Tibial artery (tissue), 4 donors: ENCODE results near the gene CACNA2D1.

ENCODE experiments used
- DNase-seq, 2 donors: peaks; one replicate each; pipeline ENCODE4 v3.0.0-alpha.2; 2019
- H3K27ac ChIP-seq, 2 donors: fragments of 200-600 bp; sonication (generic) in 1 of 2; 1 replicate in 1 of 2; 2 replicates in 1 of 2; pipeline ENCODE4 v1.5.1; 2018 to 2019; ENCODE audit warnings: mild to moderate bottlenecking in 1 of 2
- H3K27me3 ChIP-seq, 2 donors: fragments of 200-600 bp; sonication (generic) in 1 of 2; one replicate each; pipeline versions ENCODE4 v1.5.1 to v1.6.0; 2016 to 2019
- H3K36me3 ChIP-seq, 3 donors: fragments of 200-600 bp; sonication (generic) in 2 of 3; one replicate each; pipeline ENCODE4 v1.5.1; 2016 to 2019; ENCODE audit warnings: mild to moderate bottlenecking in 2 of 3
- H3K4me1 ChIP-seq, 4 donors: fragments of 200-600 bp; sonication (generic) in 2 of 4; 1 replicate in 3 of 4; 2 replicates in 1 of 4; pipeline ENCODE4 v1.5.1; 2016 to 2019
- H3K4me3 ChIP-seq, 2 donors: fragments of 200-600 bp; sonication (generic) in 1 of 2; 1 replicate in 1 of 2; 2 replicates in 1 of 2; pipeline ENCODE4 v1.5.1; 2018 to 2019; ENCODE audit warnings: mild to moderate bottlenecking in 2 of 2
- H3K9me3 ChIP-seq, 3 donors: fragments of 200-600 bp; sonication (generic) in 1 of 3; one replicate each; pipeline ENCODE4 v1.5.1; 2016 to 2019
- CTCF ChIP-seq, 2 experiments: fragments of 200-600 bp in 1 of 2; fragments of 450-650 bp in 1 of 2; IDR thresholded peaks; one replicate each; pipeline ENCODE4 v1.5.1; 2017 to 2019; ENCODE audit warnings: antibody characterized with exemption in 2 of 2, mild to moderate bottlenecking in 1 of 2, moderate library complexity in 1 of 2
- intact Hi-C: fragments of 100-400 bp; cut with DNase I; formaldehyde crosslinking; loops from one replicate; pipeline ENCODE4 v1.15.0; 2023; ENCODE audit warnings: low total_unique reads

CACNA2D1 gene

GRCh38 chr7:82200601-82201000, 243.0 kb downstream of the CACNA2D1 start:
- H3K36me3 ChIP-seq: no peaks in the 10 kb centered on the region
- H3K9me3 ChIP-seq: no peaks in the 10 kb centered on the region
- no peak for TF ChIP-seq CTCF (IDR thresholded peaks at IDR 0.05)

GRCh38 chr7:82194016-82194643, 249.4 kb downstream of the CACNA2D1 start:
- H3K4me3 ChIP-seq: no peak overlapping the region
- TF ChIP-seq CTCF (IDR thresholded peaks at IDR 0.05): no peak
- H3K9me3 ChIP-seq: no peaks in the 10 kb centered on the region
- no peaks in the 10 kb centered on the region for H3K27me3 ChIP-seq
- H3K27ac ChIP-seq: no peak overlapping the region
- DNase-seq: peak in 1 of 2 donors; percentile 49
- intact Hi-C loops: no loop called here
- no peaks in the 10 kb centered on the region for H3K4me1 ChIP-seq
- no peaks in the 10 kb centered on the region for H3K36me3 ChIP-seq

More at GRCh38 chr7:82200601-82201000, 243.0 kb downstream of the CACNA2D1 start:
- Histone ChIP-seq H3K27me3 (no peaks in the 10 kb centered on the region), H3K27ac (no peak overlapping the region), H3K4me3 (no peak overlapping the region), H3K4me1 (no peaks in the 10 kb centered on the region)
- no peak for DNase-seq
- intact Hi-C loops: no loop called here

- H3K4me3 ChIP-seq: no peak overlapping the region
- no peak for DNase-seq
- H3K27me3 ChIP-seq: no peaks in the 10 kb centered on the region
- no peak for TF ChIP-seq CTCF (IDR thresholded peaks at IDR 0.05)
- H3K27ac ChIP-seq: no peak overlapping the region
- H3K36me3 ChIP-seq: no peaks in the 10 kb centered on the region
- H3K9me3 ChIP-seq: no peaks in the 10 kb centered on the region
- H3K4me1 ChIP-seq: no peaks in the 10 kb centered on the region
- intact Hi-C loops: no loop called here
Measured at GRCh38 chr7:82188636-82189035, 254.9 kb downstream of the CACNA2D1 start.

- no peaks in the 10 kb centered on the region for H3K36me3 ChIP-seq
- no peaks in the 10 kb centered on the region for H3K27me3 ChIP-seq
- no peak for TF ChIP-seq CTCF (IDR thresholded peaks at IDR 0.05)
- H3K4me1 ChIP-seq: no peaks in the 10 kb centered on the region
- no peak overlapping the region for H3K4me3 ChIP-seq
- no peak for DNase-seq
- intact Hi-C loops: no loop called here
- no peaks in the 10 kb centered on the region for H3K9me3 ChIP-seq
- no peak overlapping the region for H3K27ac ChIP-seq
Measured at GRCh38 chr7:82185443-82185842, 258.1 kb downstream of the CACNA2D1 start.

GRCh38 chr7:82183634-82184033, 259.9 kb downstream of the CACNA2D1 start:
- intact Hi-C loops: no loop called here
- TF ChIP-seq CTCF (IDR thresholded peaks at IDR 0.05): no peak

GRCh38 chr7:82179311-82179710, 264.3 kb downstream of the CACNA2D1 start:
- no peak for DNase-seq
- TF ChIP-seq CTCF (IDR thresholded peaks at IDR 0.05): no peak
- H3K4me3 ChIP-seq: no peak overlapping the region
- H3K4me1 ChIP-seq: no peaks in the 10 kb centered on the region
- H3K36me3 ChIP-seq: no peaks in the 10 kb centered on the region
- no peak overlapping the region for H3K27ac ChIP-seq
- no peaks in the 10 kb centered on the region for H3K9me3 ChIP-seq
- no peaks in the 10 kb centered on the region for H3K27me3 ChIP-seq
- intact Hi-C loops: no loop called here

More at GRCh38 chr7:82183634-82184033, 259.9 kb downstream of the CACNA2D1 start:
- Histone ChIP-seq H3K36me3 (no peaks in the 10 kb centered on the region), H3K27me3 (no peaks in the 10 kb centered on the region), H3K4me1 (no peaks in the 10 kb centered on the region), H3K27ac (no peak overlapping the region), H3K9me3 (no peaks in the 10 kb centered on the region), H3K4me3 (no peak overlapping the region)
- DNase-seq: no peak
